Duodenal mucosa (tissue), 2 donors: ENCODE data around the gene SDF2.

Source experiments
- H3K27ac ChIP-seq: one replicate; pipeline ENCODE4 v1.7.0; 2013; ENCODE audit warnings: low read depth, low read length
- H3K27me3 ChIP-seq, 2 donors: one replicate each; pipeline ENCODE4 v1.7.0; 2013; ENCODE audit warnings: low read length in 2 of 2, control low read depth in 1 of 2; ENCODE audit not compliant: insufficient read depth in 2 of 2, control insufficient read depth in 1 of 2
- H3K36me3 ChIP-seq, 2 donors: one replicate each; pipeline ENCODE4 v1.7.0; 2013; ENCODE audit warnings: low read length in 2 of 2, control low read depth in 1 of 2; ENCODE audit not compliant: insufficient read depth in 2 of 2, control insufficient read depth in 1 of 2
- H3K4me1 ChIP-seq, 2 donors: one replicate each; pipeline ENCODE4 v1.7.0; 2013; ENCODE audit warnings: low read length in 2 of 2, control low read depth in 1 of 2; ENCODE audit not compliant: insufficient read depth in 2 of 2, control insufficient read depth in 1 of 2
- H3K4me3 ChIP-seq, 2 donors: one replicate each; pipeline ENCODE4 v1.7.0; 2013; ENCODE audit warnings: low read length in 2 of 2, low read depth in 1 of 2
- H3K9ac ChIP-seq, 2 donors: one replicate each; pipeline ENCODE4 v1.7.0; 2013; ENCODE audit warnings: low read length in 2 of 2, low read depth in 1 of 2
- H3K9me3 ChIP-seq, 2 donors: one replicate each; pipeline ENCODE4 v1.7.0; 2013; ENCODE audit warnings: low read length in 2 of 2, control low read depth in 1 of 2; ENCODE audit not compliant: control insufficient read depth in 1 of 2

The SDF2 gene

DNA sequence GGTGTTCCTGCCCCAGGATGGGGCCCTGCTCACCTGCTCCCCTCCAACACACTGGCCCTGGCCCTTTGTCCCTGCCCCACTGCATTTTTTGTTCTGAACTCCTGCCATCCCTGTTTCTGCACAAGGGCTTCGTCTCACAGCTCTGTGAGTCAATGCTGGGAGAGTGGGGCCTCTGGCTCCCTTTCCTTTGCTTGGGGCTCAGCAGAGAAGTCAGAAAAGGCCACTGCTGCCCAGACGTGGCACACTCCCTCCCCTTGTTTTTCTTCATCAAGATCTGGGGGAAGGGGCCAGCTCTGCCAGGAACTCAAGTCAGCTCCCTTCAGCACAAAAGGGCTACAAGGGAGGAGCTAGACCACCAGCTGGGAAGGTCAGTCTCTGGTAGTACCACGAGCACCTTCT is 41.0 kb upstream of the SDF2 start:
- Histone ChIP-seq H3K27me3 (no peaks in the 10 kb centered on the region), H3K36me3 (peaks cover 56 to 70% of the 10 kb centered on the region in 2 donors), H3K27ac (no peak overlapping the region), H3K9me3 (no peaks in the 10 kb centered on the region), H3K4me3 (no peak overlapping the region), H3K9ac (no peak overlapping the region), H3K4me1 (peaks cover 35% of the 10 kb centered on the region in 2 donors)

DNA sequence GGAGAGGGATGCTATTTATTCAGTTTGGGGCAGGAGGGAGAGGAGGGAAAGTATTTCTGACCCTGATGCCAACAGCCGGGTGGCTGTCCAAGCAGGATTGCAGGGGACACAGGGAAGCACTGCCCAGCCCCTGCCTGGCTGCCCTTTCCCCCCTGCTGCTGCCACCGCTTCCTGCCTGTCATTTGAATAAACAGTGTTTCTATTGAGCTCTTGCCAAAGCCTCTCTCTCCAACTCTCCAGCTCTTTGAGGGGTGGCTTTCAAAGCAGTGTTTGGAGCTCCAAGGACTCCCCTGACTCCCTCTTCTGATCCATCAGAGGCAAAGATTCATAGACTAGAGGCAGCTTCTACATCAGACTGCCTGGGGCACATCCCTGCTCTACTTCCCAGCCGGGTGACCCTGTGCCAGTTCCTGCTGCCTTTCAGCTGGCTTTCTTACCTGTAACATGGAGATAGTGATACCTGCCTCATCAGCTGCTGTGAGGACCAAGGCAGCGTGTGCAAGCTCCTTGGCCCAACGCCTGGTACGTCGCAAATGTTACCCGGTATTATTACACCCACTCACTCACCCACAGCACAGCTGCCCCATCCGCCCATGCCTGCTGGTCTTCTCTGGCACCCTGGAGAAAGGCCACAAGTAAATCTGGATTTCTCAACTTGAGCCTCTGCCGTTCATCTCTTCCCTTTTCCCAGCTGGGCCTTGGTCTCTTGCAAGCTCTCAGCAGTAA is 40.5 kb upstream of the SDF2 start:
- Histone ChIP-seq H3K36me3 (peaks cover 62 to 74% of the 10 kb centered on the region in 2 donors), H3K4me3 (no peak overlapping the region), H3K9ac (no peak overlapping the region), H3K9me3 (no peaks in the 10 kb centered on the region), H3K4me1 (peaks cover 41% of the 10 kb centered on the region in 2 donors), H3K27me3 (no peaks in the 10 kb centered on the region), H3K27ac (no peak overlapping the region)

DNA sequence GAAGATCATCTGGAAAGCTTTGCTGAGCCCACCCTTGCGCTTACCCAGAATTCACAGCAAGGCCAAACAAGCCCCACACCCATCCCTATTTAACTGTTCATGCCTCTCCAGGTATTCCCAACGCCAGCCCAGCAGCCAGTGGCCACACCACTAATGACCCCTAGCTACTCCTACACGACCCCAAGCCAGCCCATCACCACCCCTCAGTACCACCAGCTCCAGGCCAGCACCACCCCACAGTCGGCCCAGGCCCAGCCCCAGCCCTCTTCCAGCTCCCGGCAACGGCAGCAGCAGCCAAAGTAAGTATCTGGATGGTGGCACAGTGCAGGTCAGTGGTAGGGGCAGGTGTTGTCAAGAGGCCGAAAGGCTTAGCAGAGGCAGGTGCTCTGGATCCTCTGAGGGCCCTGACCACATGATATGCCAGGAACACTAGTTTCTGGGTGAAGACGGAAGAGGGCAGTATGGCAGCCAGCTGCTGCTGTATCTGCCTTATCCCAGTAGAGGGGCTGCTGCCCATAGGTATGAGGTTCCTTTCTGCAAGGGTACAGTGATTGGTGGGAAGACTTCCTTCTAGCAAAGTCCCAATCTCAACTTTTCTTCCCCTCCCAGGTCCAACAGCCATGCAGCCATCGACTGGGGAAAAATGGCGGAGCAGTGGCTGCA is 39.3 kb upstream of the SDF2 start:
- Histone ChIP-seq H3K27me3 (no peaks in the 10 kb centered on the region), H3K36me3 (peaks cover 70 to 85% of the 10 kb centered on the region in 2 donors), H3K9me3 (no peaks in the 10 kb centered on the region), H3K9ac (no peak overlapping the region), H3K4me3 (no peak overlapping the region), H3K4me1 (peaks cover 35 to 43% of the 10 kb centered on the region in 2 donors), H3K27ac (no peak overlapping the region)

DNA sequence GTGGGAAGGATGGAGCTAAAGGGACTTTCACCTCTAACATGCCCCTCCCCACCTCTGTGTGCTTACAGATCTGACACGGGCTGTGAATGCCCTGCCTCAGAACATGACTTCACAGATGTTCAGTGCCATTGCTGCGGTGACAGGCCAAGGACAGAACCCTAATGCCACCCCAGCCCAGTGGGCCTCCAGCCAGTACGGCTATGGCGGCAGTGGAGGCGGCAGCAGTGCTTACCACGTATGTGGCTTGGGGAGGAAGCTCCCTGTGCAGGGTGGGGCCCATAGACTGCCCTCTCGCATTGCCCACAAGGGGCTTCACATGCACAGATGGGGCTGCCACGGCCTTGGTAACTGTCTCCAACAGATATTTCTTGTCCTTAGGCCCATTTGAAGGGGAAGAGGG is 38.6 kb upstream of the SDF2 start:
- no peaks in the 10 kb centered on the region for H3K9me3 ChIP-seq
- H3K9ac ChIP-seq, result no peak overlapping the region
- H3K27me3 ChIP-seq, result no peaks in the 10 kb centered on the region
- H3K27ac ChIP-seq, result no peak overlapping the region
- H3K4me3 ChIP-seq, result no peak overlapping the region
- peaks cover 73 to 92% of the 10 kb centered on the region in 2 donors for H3K36me3 ChIP-seq
- peaks cover 34 to 41% of the 10 kb centered on the region in 2 donors for H3K4me1 ChIP-seq

DNA sequence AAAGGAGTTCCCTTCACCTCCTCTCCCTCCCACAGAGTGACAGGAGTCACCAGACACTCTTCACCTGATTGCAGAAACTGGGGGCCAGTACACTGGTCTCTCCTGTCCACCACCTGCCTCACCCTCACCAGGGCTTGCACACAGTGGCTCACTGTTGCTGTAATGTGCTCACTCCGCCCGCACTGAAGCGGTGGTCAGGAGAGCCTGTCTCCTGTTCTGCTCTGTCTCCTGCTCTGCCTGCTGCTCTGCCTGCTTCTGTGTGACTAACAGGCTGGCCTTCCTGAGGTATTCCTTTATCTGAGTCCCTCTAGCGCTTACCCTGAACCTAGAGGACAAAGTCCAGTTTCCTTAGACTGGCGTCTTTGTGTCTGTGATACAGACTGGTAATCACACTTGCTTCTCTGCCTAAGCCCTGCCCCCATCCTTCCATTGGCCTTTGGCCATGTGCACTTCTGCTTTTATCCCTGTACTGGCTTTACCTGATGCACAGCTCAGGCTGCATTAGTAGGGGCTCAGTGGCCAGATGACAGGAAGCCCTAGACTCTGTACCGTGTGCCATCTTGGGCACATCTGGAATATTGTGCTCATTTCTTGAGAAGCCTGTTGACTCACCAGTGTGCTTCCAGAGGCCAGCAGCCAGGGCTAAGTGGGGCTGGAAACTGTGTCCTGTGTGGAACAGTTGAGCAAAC is 36.7 kb upstream of the SDF2 start:
- Histone ChIP-seq H3K4me3 (peak overlapping the region; percentile 4 to 44), H3K4me1 (peaks cover 34 to 41% of the 10 kb centered on the region in 2 donors), H3K27ac (peak overlapping the region; percentile 38), H3K9me3 (no peaks in the 10 kb centered on the region), H3K36me3 (peaks cover 86 to 97% of the 10 kb centered on the region in 2 donors), H3K9ac (peak overlapping the region; percentile 28 to 63), H3K27me3 (no peaks in the 10 kb centered on the region)

DNA sequence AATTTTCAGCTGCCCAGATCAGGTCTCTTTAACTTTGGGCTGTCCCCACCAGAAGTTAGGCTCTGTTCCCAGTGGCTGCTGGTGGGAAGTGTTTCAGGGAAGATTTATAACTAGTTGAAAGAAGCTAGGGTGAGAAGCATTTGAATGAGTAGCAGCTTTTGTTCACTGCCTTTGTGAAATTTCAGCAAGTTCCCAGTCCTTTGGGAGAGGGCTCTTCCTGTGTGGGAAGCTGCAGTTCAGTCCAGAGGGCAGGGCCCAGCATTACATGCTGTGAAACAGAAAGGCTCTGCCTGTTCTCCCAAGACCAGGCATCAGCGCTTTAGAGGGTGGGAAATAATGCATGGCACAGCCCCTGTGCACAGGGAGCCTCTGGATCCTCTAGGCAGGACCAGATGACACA is 32.2 kb upstream of the SDF2 start:
- H3K27ac ChIP-seq, result no peak overlapping the region
- no peak overlapping the region for H3K9ac ChIP-seq
- no peak overlapping the region for H3K4me3 ChIP-seq
- H3K4me1 ChIP-seq, result peaks cover 15 to 22% of the 10 kb centered on the region in 2 donors
- H3K27me3 ChIP-seq, result no peaks in the 10 kb centered on the region
- no peaks in the 10 kb centered on the region for H3K9me3 ChIP-seq
- peaks cover 61 to 87% of the 10 kb centered on the region in 2 donors for H3K36me3 ChIP-seq

DNA sequence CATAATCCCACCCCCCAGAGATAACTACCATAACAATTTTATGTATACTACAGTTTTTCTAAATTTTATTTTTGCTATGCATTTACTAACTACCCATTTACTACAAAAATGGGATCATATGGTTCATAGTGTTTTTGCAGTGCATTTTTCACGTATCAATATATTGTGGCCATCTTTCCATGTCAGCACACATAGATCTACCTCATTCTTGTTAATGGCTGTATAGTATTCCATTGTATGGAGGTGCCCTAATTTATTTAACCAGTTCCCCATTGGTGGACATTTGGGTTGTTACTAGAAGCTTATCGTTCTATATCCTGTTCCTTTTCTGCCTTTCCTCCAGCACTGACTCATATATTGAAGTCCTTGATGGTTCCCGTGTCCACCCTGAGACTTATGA is 27.3 kb upstream of the SDF2 start:
- Histone ChIP-seq H3K36me3 (peaks cover 70 to 88% of the 10 kb centered on the region in 2 donors), H3K9me3 (no peaks in the 10 kb centered on the region), H3K4me1 (peaks cover 0 to 6% of the 10 kb centered on the region in 2 donors), H3K9ac (no peak overlapping the region), H3K4me3 (no peak overlapping the region), H3K27me3 (no peaks in the 10 kb centered on the region), H3K27ac (no peak overlapping the region)

DNA sequence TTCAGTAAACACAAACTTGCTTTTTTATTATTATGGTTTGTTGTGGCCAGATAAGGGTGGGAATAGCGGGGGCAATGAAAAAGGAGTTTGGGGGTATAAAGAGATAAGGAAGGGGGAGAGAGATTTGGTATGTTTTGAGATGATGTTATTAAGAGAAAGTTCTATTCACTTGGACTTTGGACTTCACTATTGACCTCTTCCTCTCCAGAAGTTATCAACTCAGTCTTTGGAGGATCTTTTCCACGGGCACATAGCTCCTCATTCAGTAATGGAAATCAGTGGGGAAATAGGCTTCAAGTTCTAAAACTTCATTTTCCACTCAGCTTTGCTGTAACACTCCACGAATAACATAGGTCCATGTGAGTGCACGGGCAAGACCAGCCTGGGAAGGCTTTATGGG is 26.8 kb upstream of the SDF2 start:
- Histone ChIP-seq H3K36me3 (peaks cover 67 to 86% of the 10 kb centered on the region in 2 donors), H3K27ac (no peak overlapping the region), H3K9me3 (no peaks in the 10 kb centered on the region), H3K4me3 (no peak overlapping the region), H3K4me1 (peaks cover 0 to 6% of the 10 kb centered on the region in 2 donors), H3K9ac (no peak overlapping the region), H3K27me3 (no peaks in the 10 kb centered on the region)

DNA sequence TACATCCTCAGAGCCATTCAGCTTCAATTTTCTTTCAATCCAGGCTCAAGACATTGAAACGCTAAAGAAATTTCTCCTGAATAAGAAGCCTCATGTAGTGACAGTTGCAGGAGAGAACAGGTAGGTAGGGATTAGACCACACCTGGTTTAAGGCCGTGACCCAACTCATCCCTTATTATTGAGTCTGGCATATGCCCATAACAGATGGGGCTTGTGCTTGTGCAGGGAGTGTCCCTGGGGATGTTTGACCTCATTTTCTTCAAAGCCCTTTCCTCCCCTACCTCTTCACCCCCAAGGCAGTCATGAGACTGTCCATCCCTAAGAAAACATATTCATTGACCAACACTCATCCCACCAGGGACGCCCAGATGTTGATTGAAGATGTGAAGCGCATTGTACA is 24.6 kb upstream of the SDF2 start:
- H3K9me3 ChIP-seq, result no peaks in the 10 kb centered on the region
- no peaks in the 10 kb centered on the region for H3K27me3 ChIP-seq
- no peak overlapping the region for H3K9ac ChIP-seq
- peaks cover 0 to 6% of the 10 kb centered on the region in 2 donors for H3K4me1 ChIP-seq
- no peak overlapping the region for H3K4me3 ChIP-seq
- H3K36me3 ChIP-seq, result peaks cover 85 to 97% of the 10 kb centered on the region in 2 donors
- no peak overlapping the region for H3K27ac ChIP-seq

DNA sequence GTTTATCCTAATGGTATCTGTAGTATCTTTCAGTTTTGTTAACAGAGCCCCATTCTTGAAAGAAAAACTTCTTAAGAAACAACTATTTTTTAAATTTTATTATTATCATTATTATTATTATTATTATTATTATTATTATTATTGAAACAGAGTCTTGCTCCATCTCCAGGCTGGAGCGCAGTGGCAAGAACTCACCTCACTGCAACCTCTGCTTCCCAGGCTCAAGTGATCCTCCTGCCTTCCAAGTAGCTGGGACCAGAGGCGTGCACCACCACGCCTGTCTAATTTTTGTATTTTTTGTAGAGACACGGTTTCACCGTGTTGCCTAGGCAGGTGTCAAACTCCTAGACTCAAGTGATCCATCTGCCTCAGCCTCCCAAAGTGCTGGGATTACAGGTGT is 23.7 kb upstream of the SDF2 start:
- Histone ChIP-seq H3K27ac (no peak overlapping the region), H3K27me3 (no peaks in the 10 kb centered on the region), H3K9ac (no peak overlapping the region), H3K4me3 (no peak overlapping the region), H3K4me1 (peaks cover 0 to 6% of the 10 kb centered on the region in 2 donors), H3K36me3 (peaks cover 85 to 94% of the 10 kb centered on the region in 2 donors), H3K9me3 (no peaks in the 10 kb centered on the region)
